Measurements from ENCODE around the gene RARRES1.

DNA sequence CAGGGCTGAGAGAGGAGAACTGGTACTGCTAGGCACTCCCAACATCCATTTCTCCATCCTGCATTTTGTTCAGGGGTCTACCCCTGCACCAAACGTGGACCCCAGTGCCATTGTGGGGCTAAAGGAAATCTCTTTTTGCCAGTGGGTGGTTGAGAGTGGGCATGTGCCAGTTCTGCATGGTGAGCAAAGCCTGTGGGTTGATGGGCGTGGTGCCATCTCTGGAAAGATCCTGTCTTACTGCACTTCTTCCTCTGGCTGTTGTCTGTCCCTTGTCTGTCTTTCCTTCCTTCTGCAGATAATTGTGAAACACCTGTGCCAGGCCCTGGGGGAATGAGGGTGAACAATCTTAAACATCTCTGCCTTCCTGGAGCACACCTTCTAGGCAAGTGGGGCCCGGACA is 1.4 kb upstream of the RARRES1 start:
- no peak for TF ChIP-seq POLR2AphosphoS5 (IDR thresholded peaks at IDR 0.05)
- TF ChIP-seq, protein P1, sequence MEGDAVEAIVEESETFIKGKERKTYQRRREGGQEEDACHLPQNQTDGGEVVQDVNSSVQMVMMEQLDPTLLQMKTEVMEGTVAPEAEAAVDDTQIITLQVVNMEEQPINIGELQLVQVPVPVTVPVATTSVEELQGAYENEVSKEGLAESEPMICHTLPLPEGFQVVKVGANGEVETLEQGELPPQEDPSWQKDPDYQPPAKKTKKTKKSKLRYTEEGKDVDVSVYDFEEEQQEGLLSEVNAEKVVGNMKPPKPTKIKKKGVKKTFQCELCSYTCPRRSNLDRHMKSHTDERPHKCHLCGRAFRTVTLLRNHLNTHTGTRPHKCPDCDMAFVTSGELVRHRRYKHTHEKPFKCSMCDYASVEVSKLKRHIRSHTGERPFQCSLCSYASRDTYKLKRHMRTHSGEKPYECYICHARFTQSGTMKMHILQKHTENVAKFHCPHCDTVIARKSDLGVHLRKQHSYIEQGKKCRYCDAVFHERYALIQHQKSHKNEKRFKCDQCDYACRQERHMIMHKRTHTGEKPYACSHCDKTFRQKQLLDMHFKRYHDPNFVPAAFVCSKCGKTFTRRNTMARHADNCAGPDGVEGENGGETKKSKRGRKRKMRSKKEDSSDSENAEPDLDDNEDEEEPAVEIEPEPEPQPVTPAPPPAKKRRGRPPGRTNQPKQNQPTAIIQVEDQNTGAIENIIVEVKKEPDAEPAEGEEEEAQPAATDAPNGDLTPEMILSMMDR (IDR thresholded peaks at IDR 0.05), result no peak

Measured in sigmoid colon (tissue), 4 donors.